ENCODE data around the gene EMC8. TPM values are rescaled to one million over a fixed set of nuclear protein-coding genes. Genes with fewer than 3 reads are reported as not detected.

The EMC8 gene
- total RNA-seq, 1 donor from 2014 or later: 45.2 TPM

- H3K36me3 Mint-ChIP-seq (ENCODE audit: insufficient read depth): peaks cover 2% of the 10 kb centered on the region
- no peak for TF ChIP-seq CTCF (IDR thresholded peaks at IDR 0.05; ENCODE audit: unreplicated experiment)
- no peak for DNase-seq (ENCODE audit: low spot score, unreplicated experiment)
- H3K9me3 Mint-ChIP-seq (ENCODE audit: low read depth): no peaks in the 10 kb centered on the region
- no peak overlapping the region for H3K4me3 Mint-ChIP-seq (ENCODE audit: low read depth)
- H3K27me3 Mint-ChIP-seq: peaks cover 24% of the 10 kb centered on the region
- H3K4me1 Mint-ChIP-seq (ENCODE audit: low read depth): peaks cover 1% of the 10 kb centered on the region
- no peak overlapping the region for H3K27ac Mint-ChIP-seq
Measured at GRCh38 chr16:85768199-85768598, 31.1 kb downstream of the EMC8 start.

DNA sequence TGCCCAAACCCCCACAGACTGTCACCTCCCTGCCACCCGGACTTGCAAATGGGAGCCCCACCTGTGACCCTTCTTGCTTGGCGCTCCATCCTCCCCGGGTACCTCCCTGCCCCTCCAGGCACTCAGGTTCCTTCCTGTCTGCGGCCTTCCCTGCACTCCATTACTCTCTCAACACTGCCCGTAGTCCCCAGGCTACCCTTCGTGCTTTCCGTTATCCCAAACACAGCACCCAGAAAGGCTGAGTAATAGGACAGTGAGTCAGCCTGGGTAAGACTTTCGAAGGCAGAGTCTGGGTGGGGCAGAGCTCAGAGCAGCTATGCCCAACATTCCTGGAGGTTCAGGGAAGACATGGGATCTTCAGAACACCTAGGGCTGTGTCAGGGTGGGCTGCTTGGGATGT is 31.8 kb downstream of the EMC8 start:
- H3K4me3 Mint-ChIP-seq (ENCODE audit: low read depth): no peak overlapping the region
- no peaks in the 10 kb centered on the region for H3K9me3 Mint-ChIP-seq (ENCODE audit: low read depth)
- TF ChIP-seq CTCF (IDR thresholded peaks at IDR 0.05; ENCODE audit: unreplicated experiment): no peak
- peaks cover 1% of the 10 kb centered on the region for H3K4me1 Mint-ChIP-seq (ENCODE audit: low read depth)
- peaks cover 24% of the 10 kb centered on the region for H3K27me3 Mint-ChIP-seq
- no peak for DNase-seq (ENCODE audit: low spot score, unreplicated experiment)
- peaks cover 2% of the 10 kb centered on the region for H3K36me3 Mint-ChIP-seq (ENCODE audit: insufficient read depth)
- no peak overlapping the region for H3K27ac Mint-ChIP-seq

DNA sequence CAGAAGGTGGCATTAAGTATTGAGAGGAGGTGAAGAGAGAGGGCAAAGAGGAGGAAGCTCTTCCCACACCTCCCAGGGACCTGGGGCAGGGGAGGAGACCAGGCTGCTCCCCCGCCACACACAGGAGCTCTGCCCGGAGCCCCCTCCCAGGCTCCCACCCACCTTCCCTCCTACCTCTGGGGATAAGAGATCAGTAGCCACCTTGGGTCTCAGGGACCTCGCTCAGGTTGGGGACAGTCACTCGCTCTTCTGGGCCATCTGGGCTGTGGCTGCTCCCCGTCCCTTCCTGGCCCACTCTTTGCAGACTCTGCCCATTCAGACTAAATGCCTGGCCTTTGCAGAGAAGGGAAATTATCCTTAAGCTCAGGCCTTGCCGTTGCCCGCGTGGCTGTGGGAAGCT is 33.6 kb downstream of the EMC8 start:
- peaks cover 2% of the 10 kb centered on the region for H3K36me3 Mint-ChIP-seq (ENCODE audit: insufficient read depth)

GRCh38 chr16:85765211-85765610 is 34.1 kb downstream of the EMC8 start:
- peaks cover 2% of the 10 kb centered on the region for H3K36me3 Mint-ChIP-seq (ENCODE audit: insufficient read depth)
- H3K4me3 Mint-ChIP-seq (ENCODE audit: low read depth): no peak overlapping the region
- peaks cover 32% of the 10 kb centered on the region for H3K27me3 Mint-ChIP-seq
- no peaks in the 10 kb centered on the region for H3K9me3 Mint-ChIP-seq (ENCODE audit: low read depth)
- H3K27ac Mint-ChIP-seq: no peak overlapping the region
- TF ChIP-seq CTCF (IDR thresholded peaks at IDR 0.05; ENCODE audit: unreplicated experiment): no peak
- H3K4me1 Mint-ChIP-seq (ENCODE audit: low read depth): no peaks in the 10 kb centered on the region
- DNase-seq (ENCODE audit: low spot score, unreplicated experiment): no peak

More for the DNA sequence above, 33.6 kb downstream of the EMC8 start:
- H3K27ac Mint-ChIP-seq: no peak overlapping the region
- no peaks in the 10 kb centered on the region for H3K4me1 Mint-ChIP-seq (ENCODE audit: low read depth)
- peaks cover 28% of the 10 kb centered on the region for H3K27me3 Mint-ChIP-seq
- DNase-seq (ENCODE audit: low spot score, unreplicated experiment): no peak
- TF ChIP-seq CTCF (IDR thresholded peaks at IDR 0.05; ENCODE audit: unreplicated experiment): no peak
- H3K9me3 Mint-ChIP-seq (ENCODE audit: low read depth): no peaks in the 10 kb centered on the region
- H3K4me3 Mint-ChIP-seq (ENCODE audit: low read depth): no peak overlapping the region

DNA sequence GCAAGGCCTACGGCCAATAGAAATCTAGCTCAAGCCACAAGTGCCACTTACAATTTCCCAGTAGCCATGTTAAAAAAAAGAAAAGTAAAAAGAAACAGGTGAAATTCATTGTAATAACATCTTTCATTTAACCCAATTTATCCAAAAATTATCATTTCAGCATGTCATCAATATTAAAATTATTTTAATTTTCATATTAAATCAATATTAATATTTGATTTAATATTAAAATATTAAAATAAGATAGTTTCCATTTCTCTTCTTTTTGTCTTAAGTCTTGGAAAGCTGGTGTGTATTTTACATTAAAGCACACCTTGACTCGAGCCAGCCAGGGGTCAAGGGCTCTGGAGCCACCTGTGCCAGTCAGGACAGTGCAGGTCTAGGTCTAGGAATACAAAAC is 35.7 kb downstream of the EMC8 start:
- peaks cover 48% of the 10 kb centered on the region for H3K27me3 Mint-ChIP-seq
- no peaks in the 10 kb centered on the region for H3K36me3 Mint-ChIP-seq (ENCODE audit: insufficient read depth)
- no peaks in the 10 kb centered on the region for H3K9me3 Mint-ChIP-seq (ENCODE audit: low read depth)
- no peak overlapping the region for H3K27ac Mint-ChIP-seq
- DNase-seq (ENCODE audit: low spot score, unreplicated experiment): no peak
- TF ChIP-seq CTCF (IDR thresholded peaks at IDR 0.05; ENCODE audit: unreplicated experiment): no peak
- no peak overlapping the region for H3K4me3 Mint-ChIP-seq (ENCODE audit: low read depth)
- H3K4me1 Mint-ChIP-seq (ENCODE audit: low read depth): no peaks in the 10 kb centered on the region
